Posterior cingulate gyrus (tissue), 11 donors: ENCODE results near the gene GLI3.

Experiments
- DNase-seq, 10 donors: peaks; one replicate each; pipeline versions ENCODE4 v3.0.0 to v3.0.0-alpha.2; 2020 to 2021; ENCODE audit warnings: mixed read lengths in 3 of 10
- intact Hi-C: fragments of 100-400 bp; cut with DNase I; formaldehyde crosslinking; loops from one replicate; pipeline ENCODE4 v1.15.1; 2023

Gene GLI3

GRCh38 chr7:42110333-42110732 lies 126.7 kb downstream of the GLI3 start:
- no peak for DNase-seq
- intact Hi-C loops: no loop called here

GRCh38 chr7:42108803-42109528 lies 128.0 kb downstream of the GLI3 start:
- DNase-seq: no peak
- intact Hi-C loops: no loop called here

GRCh38 chr7:42107484-42108240 lies 129.3 kb downstream of the GLI3 start:
- DNase-seq: no peak

GRCh38 chr7:42106562-42106961 lies 130.4 kb downstream of the GLI3 start:
- intact Hi-C loops: no loop called here
- no peak for DNase-seq

More at GRCh38 chr7:42107484-42108240, 129.3 kb downstream of the GLI3 start:
- intact Hi-C loops: no loop called here

- intact Hi-C loops: no loop called here
- no peak for DNase-seq
Observed at GRCh38 chr7:42105554-42106358, 131.3 kb downstream of the GLI3 start.

GRCh38 chr7:42104694-42105093 lies 132.3 kb downstream of the GLI3 start:
- intact Hi-C loops: no loop called here

GRCh38 chr7:42104231-42104630 lies 132.8 kb downstream of the GLI3 start:
- intact Hi-C loops: no loop called here

More at GRCh38 chr7:42104694-42105093, 132.3 kb downstream of the GLI3 start:
- no peak for DNase-seq

GRCh38 chr7:42103456-42103855 lies 133.6 kb downstream of the GLI3 start:
- DNase-seq: no peak
- intact Hi-C loops: no loop called here

More at GRCh38 chr7:42104231-42104630, 132.8 kb downstream of the GLI3 start:
- no peak for DNase-seq

GRCh38 chr7:42103020-42103419 lies 134.0 kb downstream of the GLI3 start:
- intact Hi-C loops: no loop called here

GRCh38 chr7:42102301-42102700 lies 134.7 kb downstream of the GLI3 start:
- intact Hi-C loops: no loop called here
- no peak for DNase-seq

More at GRCh38 chr7:42103020-42103419, 134.0 kb downstream of the GLI3 start:
- no peak for DNase-seq

GRCh38 chr7:42100156-42100508 lies 136.9 kb downstream of the GLI3 start:
- intact Hi-C loops: no loop called here
- no peak for DNase-seq

GRCh38 chr7:42099470-42100155 lies 137.4 kb downstream of the GLI3 start:
- intact Hi-C loops: no loop called here
- no peak for DNase-seq

GRCh38 chr7:42099066-42099465 lies 137.9 kb downstream of the GLI3 start:
- intact Hi-C loops: no loop called here
- DNase-seq: no peak

- intact Hi-C loops: no loop called here
- no peak for DNase-seq
Observed at GRCh38 chr7:42097752-42098151, 139.3 kb downstream of the GLI3 start.

GRCh38 chr7:42096681-42097561 lies 140.1 kb downstream of the GLI3 start:
- intact Hi-C loops: no loop called here
- DNase-seq: no peak

GRCh38 chr7:42096268-42096667 lies 140.7 kb downstream of the GLI3 start:
- DNase-seq: no peak
- intact Hi-C loops: no loop called here

GRCh38 chr7:42095791-42096190 lies 141.2 kb downstream of the GLI3 start:
- DNase-seq: no peak
- intact Hi-C loops: no loop called here

- no peak for DNase-seq
- intact Hi-C loops: no loop called here
Observed at GRCh38 chr7:42093349-42093905, 143.6 kb downstream of the GLI3 start.
